Osteoblast (primary cell): ENCODE measurements around the gene SNTG2. TPM values are rescaled to one million over a fixed set of nuclear protein-coding genes. Genes with fewer than 3 reads are reported as not detected.

ENCODE experiments used
- DNase-seq: peaks from one replicate; pipeline ENCODE4 v3.0.0; 2011; ENCODE audit warnings: low spot score, mixed read lengths; ENCODE audit not compliant: insufficient read length; ENCODE audit errors: missing footprints
- H2AFZ ChIP-seq: 2 replicates; pipeline ENCODE4 v1.6.0; 2011; ENCODE audit warnings: mild to moderate bottlenecking, low read length
- H3K27ac ChIP-seq: 2 replicates; pipeline ENCODE4 v1.5.1; 2011; ENCODE audit warnings: mild to moderate bottlenecking, low read depth, low read length, moderate library complexity
- H3K27me3 ChIP-seq: 2 replicates; pipeline ENCODE4 v1.6.0; 2012; ENCODE audit warnings: mild to moderate bottlenecking, control low read depth, inconsistent platforms, low read length, moderate library complexity; ENCODE audit not compliant: insufficient read depth
- H3K36me3 ChIP-seq: 2 replicates; pipeline ENCODE4 v1.5.1; 2011; ENCODE audit warnings: mild to moderate bottlenecking, low read length, control low read depth, moderate library complexity; ENCODE audit not compliant: insufficient read depth
- H3K4me1 ChIP-seq: 2 replicates; pipeline ENCODE4 v1.5.1; 2011; ENCODE audit warnings: mild to moderate bottlenecking, low read length, control low read depth, moderate library complexity; ENCODE audit not compliant: insufficient read depth
- H3K4me2 ChIP-seq: 2 replicates; pipeline ENCODE4 v1.6.0; 2011; ENCODE audit warnings: mild to moderate bottlenecking, low read length; ENCODE audit not compliant: insufficient read depth
- H3K4me3 ChIP-seq: fragments of 200-600 bp; sonication (generic); 3 replicates; pipeline ENCODE4 v1.5.1; 2012; ENCODE audit warnings: mild to moderate bottlenecking, low read length, inconsistent platforms; ENCODE audit not compliant: insufficient read depth
- H3K79me2 ChIP-seq: 2 replicates; pipeline ENCODE4 v1.6.0; 2012; ENCODE audit warnings: mild to moderate bottlenecking, low read length, control low read depth, inconsistent platforms; ENCODE audit not compliant: insufficient read depth
- H3K9me3 ChIP-seq: 2 replicates; pipeline ENCODE4 v1.5.1; 2011; ENCODE audit warnings: low read depth, low read length, control low read depth
- H4K20me1 ChIP-seq: 2 replicates; pipeline ENCODE4 v1.6.0; 2012; ENCODE audit warnings: mild to moderate bottlenecking, low read length, control low read depth; ENCODE audit not compliant: insufficient read depth
- CTCF ChIP-seq: IDR thresholded peaks from 2 replicates; pipeline ENCODE4 v1.5.1; 2011; ENCODE audit warnings: mild to moderate bottlenecking, low read depth, low read length, moderate library complexity; ENCODE audit errors: extremely low read depth
- total RNA-seq: library from RNA; depleted of rRNA; stranded (reverse); fragments of >200 nt; gene quantifications from 2 replicates; pipeline ENCODE4 v1.2.3, GENCODE V29; 2012

SNTG2 gene
- total RNA-seq, 1 donor, result 1.4 TPM

DNA sequence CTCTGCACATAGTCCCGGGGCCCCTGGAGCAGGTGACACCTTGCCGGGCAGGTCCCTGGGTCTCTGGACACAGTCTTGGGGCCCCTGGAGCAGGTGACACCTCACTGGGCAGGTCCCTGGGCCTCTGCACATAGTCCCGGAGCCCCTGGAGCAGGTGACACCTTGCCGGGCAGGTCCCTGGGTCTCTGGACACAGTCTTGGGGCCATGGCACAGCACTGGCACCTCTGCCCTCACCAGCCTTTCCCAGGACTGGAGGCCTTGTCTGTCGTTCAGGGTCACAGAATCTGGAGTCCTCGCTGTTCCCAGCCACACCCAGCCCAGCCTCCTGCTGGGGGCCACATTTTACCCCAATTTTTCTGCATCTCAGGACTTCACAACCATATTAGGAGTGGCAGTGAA, 464.9 kb downstream of the SNTG2 start:
- Histone ChIP-seq H3K4me3 (no peak overlapping the region), H3K79me2 (no peaks in the 10 kb centered on the region), H2AFZ (no peak overlapping the region), H3K36me3 (no peaks in the 10 kb centered on the region), H3K27me3 (no peaks in the 10 kb centered on the region), H3K27ac (no peak overlapping the region), H3K9me3 (no peaks in the 10 kb centered on the region), H3K4me2 (no peak overlapping the region), H4K20me1 (no peaks in the 10 kb centered on the region), H3K4me1 (no peaks in the 10 kb centered on the region)
- TF ChIP-seq CTCF, result no peak
- DNase-seq, result no peak
